DMS79 treated with DMSO at 0.1 percent for 48 hours (cell line): Measurements from ENCODE around the gene TGFBR2.
A peak's percentile ranks its signal among the peaks of the same experiment; 100 is the strongest.

ENCODE experiments used
- DNase-seq: peaks from one replicate; lab custom pipeline; 2025; lab: John Stamatoyannopoulos, UW

Gene TGFBR2

GRCh38 chr3:30692498-30693130, 86.2 kb downstream of the TGFBR2 start:
- no peak for DNase-seq

- peak; percentile 28 for DNase-seq
Measured at GRCh38 chr3:30693470-30694120, 87.2 kb downstream of the TGFBR2 start.

- DNase-seq = no peak
Measured at GRCh38 chr3:30694148-30694547, 87.7 kb downstream of the TGFBR2 start.

- DNase-seq = no peak
Measured at GRCh38 chr3:30694668-30695067, 88.3 kb downstream of the TGFBR2 start.

GRCh38 chr3:30695302-30696061, 89.1 kb downstream of the TGFBR2 start:
- no peak for DNase-seq

- no peak for DNase-seq
Measured at GRCh38 chr3:30696403-30696819, 90.0 kb downstream of the TGFBR2 start.

GRCh38 chr3:30696896-30697295, 90.5 kb downstream of the TGFBR2 start:
- no peak for DNase-seq

- DNase-seq = no peak
Measured at GRCh38 chr3:30698549-30698948, 92.1 kb downstream of the TGFBR2 start.

GRCh38 chr3:30699927-30700326, 93.5 kb downstream of the TGFBR2 start:
- DNase-seq = no peak

- DNase-seq = no peak
Measured at GRCh38 chr3:30700702-30701321, 94.4 kb downstream of the TGFBR2 start.

GRCh38 chr3:30702038-30702827, 95.8 kb downstream of the TGFBR2 start:
- DNase-seq = no peak

GRCh38 chr3:30702828-30703397, 96.5 kb downstream of the TGFBR2 start:
- DNase-seq = no peak

- DNase-seq = no peak
Measured at GRCh38 chr3:30704931-30705890, 98.8 kb downstream of the TGFBR2 start.

- no peak for DNase-seq
Measured at GRCh38 chr3:30707825-30708224, 101.4 kb downstream of the TGFBR2 start.

- DNase-seq = no peak
Measured at GRCh38 chr3:30708472-30708871, 102.1 kb downstream of the TGFBR2 start.

- DNase-seq = no peak
Measured at GRCh38 chr3:30710017-30710416, 103.6 kb downstream of the TGFBR2 start.

- no peak for DNase-seq
Measured at GRCh38 chr3:30711151-30711550, 104.8 kb downstream of the TGFBR2 start.

GRCh38 chr3:30711867-30712266, 105.5 kb downstream of the TGFBR2 start:
- DNase-seq = no peak

- no peak for DNase-seq
Measured at GRCh38 chr3:30712991-30713390, 106.6 kb downstream of the TGFBR2 start.

- DNase-seq = no peak
Measured at GRCh38 chr3:30713885-30714503, 107.6 kb downstream of the TGFBR2 start.
